Uterus (tissue), 2 donors: ENCODE measurements around the gene PLXNB1.

Experiments
- POLR2A ChIP-seq, 2 donors: fragments of 450-650 bp; IDR thresholded peaks; one replicate each; pipeline ENCODE4 v1.6.1; 2016; ENCODE audit warnings: antibody characterized with exemption in 2 of 2, mild to moderate bottlenecking in 1 of 2, moderate library complexity in 1 of 2
- TF ChIP-seq, protein P1 (sequence below), 4 experiments: fragments of 200-600 bp in 2 of 4; fragments of 450-650 bp in 2 of 4; sonication (generic) in 2 of 4; IDR thresholded peaks; one replicate each; pipeline ENCODE4 v1.5.1; 2016 to 2019; ENCODE audit warnings: antibody characterized with exemption in 4 of 4, mild to moderate bottlenecking in 2 of 4, moderate library complexity in 1 of 4

DNA sequence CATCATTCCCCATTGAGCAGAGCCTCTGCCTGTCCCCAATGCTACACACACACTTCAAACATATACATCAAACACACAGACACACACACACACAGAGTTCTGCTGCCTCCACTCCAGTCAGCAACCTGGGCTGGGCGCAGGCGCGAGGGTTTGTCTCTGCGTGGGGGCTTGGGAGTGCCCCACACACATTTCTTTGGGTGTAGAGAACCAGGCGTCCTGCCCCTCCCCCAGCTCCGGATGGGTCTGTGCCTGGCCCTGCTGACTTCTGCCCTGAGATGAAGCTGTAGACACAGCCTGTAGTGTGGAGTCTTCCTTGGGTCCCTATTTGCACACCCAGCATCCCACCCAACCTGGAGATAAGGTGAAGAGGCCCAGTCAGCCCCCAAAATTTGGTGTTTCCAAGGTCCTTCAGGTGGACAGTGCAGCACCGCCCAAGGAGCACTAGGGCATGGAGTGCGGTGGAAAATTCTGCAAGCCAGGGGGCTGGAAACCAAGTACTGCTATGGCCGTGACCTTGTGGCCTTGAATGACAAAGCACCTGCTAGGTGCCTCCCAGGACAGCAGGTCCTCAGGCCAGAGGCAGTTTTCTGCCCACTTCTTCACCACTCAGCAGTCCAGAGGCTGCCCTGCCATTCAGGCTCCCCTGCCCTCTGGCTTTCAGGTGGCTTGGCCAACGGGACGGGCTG is 31.0 kb downstream of the PLXNB1 start:
- TF ChIP-seq, protein P1, sequence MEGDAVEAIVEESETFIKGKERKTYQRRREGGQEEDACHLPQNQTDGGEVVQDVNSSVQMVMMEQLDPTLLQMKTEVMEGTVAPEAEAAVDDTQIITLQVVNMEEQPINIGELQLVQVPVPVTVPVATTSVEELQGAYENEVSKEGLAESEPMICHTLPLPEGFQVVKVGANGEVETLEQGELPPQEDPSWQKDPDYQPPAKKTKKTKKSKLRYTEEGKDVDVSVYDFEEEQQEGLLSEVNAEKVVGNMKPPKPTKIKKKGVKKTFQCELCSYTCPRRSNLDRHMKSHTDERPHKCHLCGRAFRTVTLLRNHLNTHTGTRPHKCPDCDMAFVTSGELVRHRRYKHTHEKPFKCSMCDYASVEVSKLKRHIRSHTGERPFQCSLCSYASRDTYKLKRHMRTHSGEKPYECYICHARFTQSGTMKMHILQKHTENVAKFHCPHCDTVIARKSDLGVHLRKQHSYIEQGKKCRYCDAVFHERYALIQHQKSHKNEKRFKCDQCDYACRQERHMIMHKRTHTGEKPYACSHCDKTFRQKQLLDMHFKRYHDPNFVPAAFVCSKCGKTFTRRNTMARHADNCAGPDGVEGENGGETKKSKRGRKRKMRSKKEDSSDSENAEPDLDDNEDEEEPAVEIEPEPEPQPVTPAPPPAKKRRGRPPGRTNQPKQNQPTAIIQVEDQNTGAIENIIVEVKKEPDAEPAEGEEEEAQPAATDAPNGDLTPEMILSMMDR (IDR thresholded peaks at IDR 0.05), result no peak
- no peak for TF ChIP-seq POLR2A (IDR thresholded peaks at IDR 0.05)
